ENCODE results near the gene ERC2.

The ERC2 gene

GRCh38 chr3:55634345-55634744 lies 833.9 kb downstream of the ERC2 start:
- DNase-seq (ENCODE audit: insufficient read length) (no peak), FAIRE-seq (no peak)
- no peak for TF ChIP-seq POLR2AphosphoS5 (IDR thresholded peaks at IDR 0.05; ENCODE audit: low read depth, low read length)
- TF ChIP-seq POLR2A (IDR thresholded peaks at IDR 0.05; ENCODE audit: low read depth, low read length): no peak
- TF ChIP-seq TAF1 (IDR thresholded peaks at IDR 0.05; ENCODE audit: borderline replicate concordance, low read depth, low read length): no peak

- TF ChIP-seq POLR2A (IDR thresholded peaks at IDR 0.05; ENCODE audit: low read depth, low read length): no peak
- TF ChIP-seq TAF1 (IDR thresholded peaks at IDR 0.05; ENCODE audit: borderline replicate concordance, low read depth, low read length): no peak
- TF ChIP-seq POLR2AphosphoS5 (IDR thresholded peaks at IDR 0.05; ENCODE audit: low read depth, low read length): no peak
- DNase-seq (ENCODE audit: insufficient read length) (no peak), FAIRE-seq (no peak)
Measured at GRCh38 chr3:55633333-55633732, 834.9 kb downstream of the ERC2 start.

GRCh38 chr3:55631766-55632331 lies 836.4 kb downstream of the ERC2 start:
- no peak for TF ChIP-seq POLR2AphosphoS5 (IDR thresholded peaks at IDR 0.05; ENCODE audit: low read depth, low read length)
- TF ChIP-seq TAF1 (IDR thresholded peaks at IDR 0.05; ENCODE audit: borderline replicate concordance, low read depth, low read length): no peak
- no peak for FAIRE-seq
- DNase-seq (ENCODE audit: insufficient read length): no peak

- no peak for TF ChIP-seq POLR2A (IDR thresholded peaks at IDR 0.05; ENCODE audit: low read depth, low read length)
- TF ChIP-seq POLR2AphosphoS5 (IDR thresholded peaks at IDR 0.05; ENCODE audit: low read depth, low read length): no peak
- no peak for TF ChIP-seq TAF1 (IDR thresholded peaks at IDR 0.05; ENCODE audit: borderline replicate concordance, low read depth, low read length)
- no peak for FAIRE-seq
Measured at GRCh38 chr3:55630921-55631299, 837.4 kb downstream of the ERC2 start.

GRCh38 chr3:55630280-55630920 lies 837.9 kb downstream of the ERC2 start:
- no peak for DNase-seq (ENCODE audit: insufficient read length)
- FAIRE-seq: no peak

More at GRCh38 chr3:55630921-55631299, 837.4 kb downstream of the ERC2 start:
- DNase-seq (ENCODE audit: insufficient read length): no peak

GRCh38 chr3:55629432-55629831 lies 838.8 kb downstream of the ERC2 start:
- no peak for FAIRE-seq
- TF ChIP-seq TAF1 (IDR thresholded peaks at IDR 0.05; ENCODE audit: borderline replicate concordance, low read depth, low read length) (no peak), POLR2A (IDR thresholded peaks at IDR 0.05; ENCODE audit: low read depth, low read length) (no peak), POLR2AphosphoS5 (IDR thresholded peaks at IDR 0.05; ENCODE audit: low read depth, low read length) (no peak)
- DNase-seq (ENCODE audit: insufficient read length): no peak

More at GRCh38 chr3:55630280-55630920, 837.9 kb downstream of the ERC2 start:
- TF ChIP-seq POLR2AphosphoS5 (IDR thresholded peaks at IDR 0.05; ENCODE audit: low read depth, low read length) (no peak), POLR2A (IDR thresholded peaks at IDR 0.05; ENCODE audit: low read depth, low read length) (no peak), TAF1 (IDR thresholded peaks at IDR 0.05; ENCODE audit: borderline replicate concordance, low read depth, low read length) (no peak)

- no peak for TF ChIP-seq POLR2A (IDR thresholded peaks at IDR 0.05; ENCODE audit: low read depth, low read length)
- no peak for DNase-seq (ENCODE audit: insufficient read length)
- no peak for FAIRE-seq
Measured at GRCh38 chr3:55626279-55626665, 842.0 kb downstream of the ERC2 start.

GRCh38 chr3:55624238-55624637 lies 844.0 kb downstream of the ERC2 start:
- FAIRE-seq (peak; percentile 54), DNase-seq (ENCODE audit: insufficient read length) (no peak)
- TF ChIP-seq TAF1 (IDR thresholded peaks at IDR 0.05; ENCODE audit: borderline replicate concordance, low read depth, low read length) (no peak), POLR2A (IDR thresholded peaks at IDR 0.05; ENCODE audit: low read depth, low read length) (no peak), POLR2AphosphoS5 (IDR thresholded peaks at IDR 0.05; ENCODE audit: low read depth, low read length) (no peak)

GRCh38 chr3:55623786-55624185 lies 844.5 kb downstream of the ERC2 start:
- TF ChIP-seq POLR2A (IDR thresholded peaks at IDR 0.05; ENCODE audit: low read depth, low read length): no peak
- TF ChIP-seq TAF1 (IDR thresholded peaks at IDR 0.05; ENCODE audit: borderline replicate concordance, low read depth, low read length): no peak
- TF ChIP-seq POLR2AphosphoS5 (IDR thresholded peaks at IDR 0.05; ENCODE audit: low read depth, low read length): no peak
- no peak for DNase-seq (ENCODE audit: insufficient read length)
- no peak for FAIRE-seq

- FAIRE-seq: peak; percentile 40
- DNase-seq (ENCODE audit: insufficient read length): no peak
- no peak for TF ChIP-seq TAF1 (IDR thresholded peaks at IDR 0.05; ENCODE audit: borderline replicate concordance, low read depth, low read length)
- no peak for TF ChIP-seq POLR2A (IDR thresholded peaks at IDR 0.05; ENCODE audit: low read depth, low read length)
- no peak for TF ChIP-seq POLR2AphosphoS5 (IDR thresholded peaks at IDR 0.05; ENCODE audit: low read depth, low read length)
Measured at GRCh38 chr3:55622733-55623132, 845.5 kb downstream of the ERC2 start.

- no peak for DNase-seq (ENCODE audit: insufficient read length)
- TF ChIP-seq TAF1 (IDR thresholded peaks at IDR 0.05; ENCODE audit: borderline replicate concordance, low read depth, low read length): no peak
- TF ChIP-seq POLR2AphosphoS5 (IDR thresholded peaks at IDR 0.05; ENCODE audit: low read depth, low read length): no peak
- TF ChIP-seq POLR2A (IDR thresholded peaks at IDR 0.05; ENCODE audit: low read depth, low read length): no peak
- FAIRE-seq: peak; percentile 38
Measured at GRCh38 chr3:55622116-55622515, 846.2 kb downstream of the ERC2 start.

GRCh38 chr3:55621648-55622047 lies 846.6 kb downstream of the ERC2 start:
- TF ChIP-seq TAF1 (IDR thresholded peaks at IDR 0.05; ENCODE audit: borderline replicate concordance, low read depth, low read length) (no peak), POLR2AphosphoS5 (IDR thresholded peaks at IDR 0.05; ENCODE audit: low read depth, low read length) (no peak), POLR2A (IDR thresholded peaks at IDR 0.05; ENCODE audit: low read depth, low read length) (no peak)
- FAIRE-seq (no peak), DNase-seq (ENCODE audit: insufficient read length) (no peak)

Data from GM12892 (cell line).